GM19468 (cell line): ENCODE data around the gene MVB12B.

Experiments
- ATAC-seq: cut with Tn5 transposase; IDR thresholded peaks from one replicate; pipeline ENCODE4 v1.9.1; 2021; ENCODE audit warnings: mild to moderate bottlenecking, moderate library complexity, moderate number of reproducible peaks; ENCODE audit not compliant: unreplicated experiment; ENCODE audit errors: extremely low read depth

Gene MVB12B

GRCh38 chr9:126354887-126355770 lies 28.5 kb downstream of the MVB12B start:
- no peak for ATAC-seq

- ATAC-seq: no peak
These were observed 30.4 kb downstream of the MVB12B start for GRCh38 chr9:126357074-126357473.

- ATAC-seq: no peak
These were observed 33.4 kb downstream of the MVB12B start for GRCh38 chr9:126360073-126360472.

- ATAC-seq: no peak
These were observed 35.2 kb downstream of the MVB12B start for GRCh38 chr9:126361810-126362238.

- no peak for ATAC-seq
These were observed 36.6 kb downstream of the MVB12B start for GRCh38 chr9:126363250-126363649.

GRCh38 chr9:126363847-126364671 lies 37.4 kb downstream of the MVB12B start:
- no peak for ATAC-seq

- no peak for ATAC-seq
These were observed 39.2 kb downstream of the MVB12B start for GRCh38 chr9:126365780-126366179.

- ATAC-seq: no peak
These were observed 39.9 kb downstream of the MVB12B start for GRCh38 chr9:126366366-126367011.

GRCh38 chr9:126367139-126367538 lies 40.5 kb downstream of the MVB12B start:
- no peak for ATAC-seq

GRCh38 chr9:126367616-126368015 lies 41.0 kb downstream of the MVB12B start:
- ATAC-seq: no peak

GRCh38 chr9:126368020-126368419 lies 41.4 kb downstream of the MVB12B start:
- ATAC-seq: no peak

- ATAC-seq: no peak
These were observed 44.6 kb downstream of the MVB12B start for GRCh38 chr9:126371007-126371870.

- ATAC-seq: no peak
These were observed 46.1 kb downstream of the MVB12B start for GRCh38 chr9:126372716-126373115.

GRCh38 chr9:126373241-126373640 lies 46.6 kb downstream of the MVB12B start:
- no peak for ATAC-seq

GRCh38 chr9:126374366-126374781 lies 47.7 kb downstream of the MVB12B start:
- no peak for ATAC-seq

- no peak for ATAC-seq
These were observed 48.8 kb downstream of the MVB12B start for GRCh38 chr9:126375386-126375785.

GRCh38 chr9:126376311-126377175 lies 49.9 kb downstream of the MVB12B start:
- ATAC-seq: no peak

GRCh38 chr9:126377176-126377509 lies 50.5 kb downstream of the MVB12B start:
- no peak for ATAC-seq

- ATAC-seq: no peak
These were observed 50.9 kb downstream of the MVB12B start for GRCh38 chr9:126377536-126377935.
